Trophoblast cell (in vitro differentiated cells and primary cell): ENCODE results near the gene CTH.
"Not testable (repeated sequence)": the region's sequence is repeated elsewhere in the genome, so short reads cannot be mapped to it uniquely, and the experiment has no call there.

Experiments used
- DNase-seq, 2 donors: peaks; one replicate each; pipeline ENCODE4 v3.0.0-alpha.2; 2016
- H2AFZ ChIP-seq: 2 replicates; pipeline ENCODE4 v1.6.1; 2013; ENCODE audit warnings: low read length, moderate library complexity, mild to moderate bottlenecking; ENCODE audit not compliant: insufficient read depth, poor library complexity
- H2AK5ac ChIP-seq: 2 replicates; pipeline ENCODE4 v1.6.1; 2013; ENCODE audit warnings: mild to moderate bottlenecking, low read length
- H2BK120ac ChIP-seq: 2 replicates; pipeline ENCODE4 v1.6.1; 2013; ENCODE audit warnings: low read length, mild to moderate bottlenecking, moderate library complexity; ENCODE audit not compliant: insufficient read depth, poor library complexity
- H2BK12ac ChIP-seq: 2 replicates; pipeline ENCODE4 v1.6.1; 2013; ENCODE audit warnings: mild to moderate bottlenecking, low read length, moderate library complexity
- H2BK5ac ChIP-seq: 2 replicates; pipeline ENCODE4 v1.6.1; 2013; ENCODE audit warnings: low read length, low read depth, moderate library complexity, mild to moderate bottlenecking; ENCODE audit not compliant: poor library complexity
- H3K14ac ChIP-seq: 2 replicates; pipeline ENCODE4 v1.6.1; 2013; ENCODE audit warnings: mild to moderate bottlenecking, low read length
- H3K18ac ChIP-seq: 2 replicates; pipeline ENCODE4 v1.6.1; 2013; ENCODE audit warnings: mild to moderate bottlenecking, low read length
- H3K23ac ChIP-seq: 2 replicates; pipeline ENCODE4 v1.6.1; 2013; ENCODE audit warnings: low read length
- H3K27ac ChIP-seq: 2 replicates; pipeline ENCODE4 v1.5.1; 2013; ENCODE audit warnings: low read depth, mild to moderate bottlenecking, inconsistent platforms, low read length, moderate library complexity
- H3K27me3 ChIP-seq: 2 replicates; pipeline ENCODE4 v1.6.1; 2013; ENCODE audit warnings: inconsistent platforms, mild to moderate bottlenecking, low read length, moderate library complexity; ENCODE audit not compliant: insufficient read depth
- H3K36me3 ChIP-seq, 2 experiments: 1 replicate in 1 of 2; 2 replicates in 1 of 2; pipeline ENCODE4 v1.6.1; 2013; ENCODE audit warnings: low read length in 2 of 2, mild to moderate bottlenecking in 2 of 2, moderate library complexity in 1 of 2; ENCODE audit not compliant: insufficient read depth in 2 of 2, control insufficient read depth in 1 of 2
- H3K4ac ChIP-seq: 2 replicates; pipeline ENCODE4 v1.6.1; 2013; ENCODE audit warnings: low read depth, mild to moderate bottlenecking, low read length, moderate library complexity
- H3K4me1 ChIP-seq, 2 experiments: 1 replicate in 1 of 2; 2 replicates in 1 of 2; pipeline ENCODE4 v1.6.1; 2013; ENCODE audit warnings: low read length in 2 of 2, mild to moderate bottlenecking in 2 of 2, moderate library complexity in 1 of 2; ENCODE audit not compliant: insufficient read depth in 2 of 2, control insufficient read depth in 1 of 2
- H3K4me2 ChIP-seq: 2 replicates; pipeline ENCODE4 v1.6.1; 2013; ENCODE audit warnings: inconsistent platforms, mild to moderate bottlenecking, low read length, moderate library complexity
- H3K4me3 ChIP-seq: 2 replicates; pipeline ENCODE4 v1.5.1; 2013; ENCODE audit warnings: mild to moderate bottlenecking, low read depth, low read length, inconsistent platforms
- H3K79me1 ChIP-seq: one replicate; pipeline ENCODE4 v1.6.1; 2013; ENCODE audit warnings: low read length
- H3K79me2 ChIP-seq: 2 replicates; pipeline ENCODE4 v1.6.1; 2013; ENCODE audit warnings: low read length, mild to moderate bottlenecking; ENCODE audit not compliant: control insufficient read depth, insufficient read depth, poor library complexity
- H3K9ac ChIP-seq: 2 replicates; pipeline ENCODE4 v1.6.1; 2013; ENCODE audit warnings: mild to moderate bottlenecking, low read length
- H3K9me3 ChIP-seq: 2 replicates; pipeline ENCODE4 v1.6.1; 2013; ENCODE audit warnings: low read depth, mild to moderate bottlenecking, control low read depth, inconsistent platforms, low read length; ENCODE audit not compliant: insufficient read depth
- H4K12ac ChIP-seq: 2 replicates; pipeline ENCODE4 v1.6.1; 2013; ENCODE audit warnings: low read depth, mild to moderate bottlenecking, low read length, moderate library complexity
- H4K8ac ChIP-seq: 2 replicates; pipeline ENCODE4 v1.6.1; 2013; ENCODE audit warnings: low read depth, mild to moderate bottlenecking, low read length, moderate library complexity
- H4K91ac ChIP-seq: one replicate; pipeline ENCODE4 v1.6.1; 2013; ENCODE audit warnings: low read depth, mild to moderate bottlenecking, low read length, moderate library complexity
- WGBS: extraction: QIAGEN DNeasy Blood & Tissue Kit; methylation state at CpG from one replicate; pipeline ENCODE4 v1.1.7; 2013; ENCODE audit warnings: missing lambda C conversion rate; ENCODE audit not compliant: insufficient read length, insufficient coverage; ENCODE audit errors: extremely low coverage; 5-methylcytosine and 5-hydroxymethylcytosine counted together

CTH gene

DNA sequence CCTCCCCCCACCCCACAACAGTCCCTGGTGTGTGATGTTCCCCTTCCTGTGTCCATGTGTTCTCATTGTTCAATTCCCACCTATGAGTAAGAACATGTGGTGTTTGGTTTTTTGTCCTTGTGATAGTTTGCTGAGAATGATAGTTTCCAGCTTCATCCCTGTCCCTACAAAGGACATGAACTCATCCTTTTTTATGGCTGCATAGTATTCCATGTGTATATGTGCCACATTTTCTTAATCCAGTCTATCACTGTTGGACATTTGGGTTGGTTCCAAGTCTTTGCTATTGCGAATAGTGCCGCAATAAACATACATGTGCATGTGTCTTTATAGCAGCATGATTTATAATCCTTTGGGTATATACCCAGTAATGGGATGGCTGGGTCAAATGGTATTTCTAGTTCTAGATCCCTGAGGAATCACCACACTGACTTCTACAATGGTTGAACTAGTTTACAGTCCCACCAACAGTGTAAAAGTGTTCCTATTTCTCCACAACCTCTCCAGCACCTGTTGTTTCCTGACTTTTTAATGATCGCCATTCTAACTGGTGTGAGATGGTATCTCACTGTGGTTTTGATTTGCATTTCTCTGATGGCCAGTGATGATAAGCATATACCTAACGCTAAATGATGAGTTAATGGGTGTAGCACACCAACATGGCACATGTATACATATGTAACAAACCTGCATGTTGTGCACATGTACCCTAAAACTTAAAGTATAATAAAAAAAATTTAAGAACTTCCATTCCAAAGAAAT lies 8.1 kb downstream of the CTH start:
- not testable (repeated sequence) for H3K14ac ChIP-seq, H2AFZ ChIP-seq, H4K91ac ChIP-seq, H3K4me2 ChIP-seq, H3K27ac ChIP-seq, DNase-seq, H3K27me3 ChIP-seq, H3K4ac ChIP-seq, H2BK12ac ChIP-seq, H3K79me1 ChIP-seq, H3K23ac ChIP-seq, H4K8ac ChIP-seq, H2AK5ac ChIP-seq, H2BK120ac ChIP-seq, H3K9me3 ChIP-seq, H3K4me3 ChIP-seq, H3K4me1 ChIP-seq, H4K12ac ChIP-seq, H3K18ac ChIP-seq, H3K79me2 ChIP-seq, H2BK5ac ChIP-seq, H3K9ac ChIP-seq, H3K36me3 ChIP-seq
- no CpG with 5 or more reads among the region's 4 CpGs for WGBS

DNA sequence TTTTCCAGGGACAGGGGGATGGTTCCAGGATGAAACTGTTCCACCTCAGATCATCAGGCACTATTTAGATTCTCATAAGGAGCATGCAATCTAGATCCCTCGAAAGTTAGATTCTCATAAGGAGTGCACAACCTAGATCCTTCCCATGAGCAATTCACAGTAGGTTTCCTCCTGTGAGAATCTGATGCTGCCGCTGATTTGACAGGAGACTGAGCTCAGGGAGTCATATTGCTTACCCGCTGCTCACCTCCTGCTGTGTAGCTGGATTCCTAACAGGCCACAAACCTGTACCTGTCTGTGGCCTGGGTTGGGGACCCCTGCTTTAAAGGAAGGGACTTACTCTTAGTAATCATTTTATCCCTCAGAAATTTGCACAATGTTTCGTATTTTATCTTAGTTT lies 9.3 kb downstream of the CTH start:
- Histone ChIP-seq H3K4me2 (no peak overlapping the region), H3K27ac (no peak overlapping the region), H3K14ac (no peak overlapping the region), H3K9me3 (no peaks in the 10 kb centered on the region), H2AK5ac (no peak overlapping the region), H4K91ac (no peak overlapping the region), H3K79me2 (no peaks in the 10 kb centered on the region), H3K18ac (no peak overlapping the region), H3K27me3 (no peaks in the 10 kb centered on the region), H4K12ac (no peak overlapping the region), H3K36me3 (peaks cover 0 to 2% of the 10 kb centered on the region in 2 experiments), H2BK120ac (no peak overlapping the region), H2BK12ac (no peak overlapping the region), H3K4ac (no peak overlapping the region), H2BK5ac (no peak overlapping the region), H4K8ac (no peak overlapping the region), H3K23ac (no peak overlapping the region), H3K4me1 (no peaks in the 10 kb centered on the region), H3K79me1 (no peaks in the 10 kb centered on the region), H3K9ac (no peak overlapping the region), H3K4me3 (no peak overlapping the region), H2AFZ (no peak overlapping the region)
- WGBS, result no CpG with 5 or more reads among the region's 4 CpGs
- DNase-seq, result no peak

DNA sequence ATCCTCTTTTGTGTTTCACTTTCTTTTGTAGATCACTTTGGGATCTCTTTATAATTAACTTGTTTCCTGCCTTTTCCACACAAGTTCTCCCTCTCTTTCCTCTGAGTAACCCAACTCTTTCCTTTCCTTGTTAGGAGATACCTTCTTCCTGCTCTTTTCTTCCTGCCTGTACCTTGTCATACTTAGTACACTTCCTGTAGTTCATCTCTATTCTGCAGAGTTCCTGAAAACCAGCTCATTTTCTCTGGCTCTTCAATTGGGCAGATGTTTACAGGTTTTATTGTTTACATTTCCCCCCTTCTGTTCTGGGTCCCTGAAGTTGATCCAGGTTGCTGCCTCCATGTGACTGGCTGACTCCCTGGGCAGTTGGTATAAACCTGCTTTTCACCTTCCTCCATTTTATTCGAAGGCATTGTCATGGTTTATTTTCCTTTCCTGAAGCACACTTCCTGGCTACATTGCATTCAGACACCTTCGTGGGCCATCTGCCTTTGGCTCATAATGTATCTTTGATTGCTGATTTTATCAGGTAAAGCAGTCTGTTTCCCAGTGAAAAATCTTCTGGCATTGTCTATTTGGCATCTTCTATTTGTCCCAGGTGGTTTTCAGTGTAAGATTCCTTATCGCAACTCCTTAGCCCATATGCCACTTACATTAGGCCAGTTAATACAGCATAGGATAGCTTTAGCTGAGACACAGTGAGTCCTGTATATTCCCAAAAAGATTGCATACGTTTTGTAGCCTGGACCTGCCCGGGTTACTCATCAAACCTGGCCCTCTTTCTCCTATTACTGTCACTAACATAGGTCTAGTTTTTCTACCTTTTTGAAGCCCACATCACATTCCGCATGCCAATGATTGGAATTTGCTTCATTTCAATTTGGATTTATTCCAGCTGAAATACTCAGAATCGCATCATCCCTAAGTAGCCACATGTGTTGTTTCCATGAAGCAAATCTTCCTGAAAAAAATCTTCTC lies 15.4 kb downstream of the CTH start:
- H3K23ac ChIP-seq, result no peak overlapping the region
- peaks cover 2 to 3% of the 10 kb centered on the region in 2 experiments for H3K4me1 ChIP-seq
- H2AK5ac ChIP-seq, result no peak overlapping the region
- H2BK120ac ChIP-seq, result no peak overlapping the region
- H3K9me3 ChIP-seq, result no peaks in the 10 kb centered on the region
- no peaks in the 10 kb centered on the region for H3K79me2 ChIP-seq
- no peak overlapping the region for H3K4me3 ChIP-seq
- H3K36me3 ChIP-seq, result no peaks in the 10 kb centered on the region
- H3K4me2 ChIP-seq, result no peak overlapping the region
- H4K12ac ChIP-seq, result no peak overlapping the region
- no peak overlapping the region for H3K18ac ChIP-seq
- H3K4ac ChIP-seq, result no peak overlapping the region
- H2BK5ac ChIP-seq, result peak overlapping the region; percentile 53
- H2AFZ ChIP-seq, result no peak overlapping the region
- WGBS, result no CpG with 5 or more reads among the region's 7 CpGs
- no peak for DNase-seq
- no peak overlapping the region for H3K14ac ChIP-seq
- no peak overlapping the region for H4K91ac ChIP-seq
- no peaks in the 10 kb centered on the region for H3K27me3 ChIP-seq
- H4K8ac ChIP-seq, result no peak overlapping the region
- H3K9ac ChIP-seq, result no peak overlapping the region
- no peaks in the 10 kb centered on the region for H3K79me1 ChIP-seq
- H3K27ac ChIP-seq, result no peak overlapping the region
- H2BK12ac ChIP-seq, result no peak overlapping the region

DNA sequence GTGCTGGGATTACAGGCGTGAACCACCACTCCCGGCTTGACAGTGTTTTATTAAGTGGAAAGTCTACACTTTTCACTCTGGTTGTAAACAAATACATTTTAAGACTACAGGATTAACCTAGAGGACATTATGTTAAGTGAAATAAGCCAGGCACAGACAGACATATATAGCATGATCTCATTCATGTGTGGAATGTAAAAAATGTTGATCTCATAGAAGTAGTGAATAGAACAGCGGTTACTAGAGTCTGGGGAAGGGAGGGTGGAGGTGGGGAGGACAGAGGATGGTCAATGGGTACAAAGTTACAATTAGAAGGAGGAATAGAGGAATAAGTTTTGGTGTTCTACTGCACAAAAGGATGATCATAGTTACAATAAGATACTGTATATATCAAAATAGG lies 16.9 kb downstream of the CTH start:
- Histone ChIP-seq H2BK120ac (no peak overlapping the region), H4K8ac (no peak overlapping the region), H3K23ac (no peak overlapping the region), H3K27me3 (no peaks in the 10 kb centered on the region), H4K12ac (no peak overlapping the region), H3K27ac (no peak overlapping the region), H3K18ac (no peak overlapping the region), H3K9ac (no peak overlapping the region), H2BK12ac (no peak overlapping the region), H3K4me3 (no peak overlapping the region), H4K91ac (no peak overlapping the region), H3K79me1 (no peaks in the 10 kb centered on the region), H2AK5ac (no peak overlapping the region), H2AFZ (no peak overlapping the region), H3K14ac (no peak overlapping the region), H3K4ac (no peak overlapping the region), H2BK5ac (no peak overlapping the region), H3K36me3 (no peaks in the 10 kb centered on the region), H3K4me1 (peaks cover 2 to 3% of the 10 kb centered on the region in 2 experiments), H3K9me3 (no peaks in the 10 kb centered on the region), H3K4me2 (no peak overlapping the region), H3K79me2 (no peaks in the 10 kb centered on the region)
- DNase-seq, result peak in 1 of 2 donors; percentile 13
- no CpG with 5 or more reads among the region's 3 CpGs for WGBS
